ENCODE measurements around the gene PLCB3.

Gene PLCB3

GRCh38 chr11:64252003-64252872 lies 908 bp downstream of the PLCB3 start:
- ChIA-PET POLR2A (interaction anchor here (0.8 to 8.9 kb wide), 4 partner anchors 10 to 68 kb away, joined by 3 to 78 read pairs (median 4); no protein-coding TSS in a partner anchor), CTCF (interaction anchor here (0.6 to 3.3 kb wide), 7 partner anchors 15 to 1101 kb away, joined by 3 to 14 read pairs (median 5); partner anchors contain the start of genes ESRRA, FERMT3, NUDT22 and TRPT1)
- TF ChIP-seq FOXM1 (IDR thresholded peaks at IDR 0.05; ENCODE audit: borderline replicate concordance) (no peak), SP1 (IDR thresholded peaks at IDR 0.05) (no peak), PKNOX1 (IDR thresholded peaks at IDR 0.05) (no peak), SUZ12 (IDR thresholded peaks at IDR 0.05) (no peak), BHLHE40 (IDR thresholded peaks at IDR 0.05; ENCODE audit: borderline replicate concordance) (no peak), LEF1 (IDR thresholded peaks at IDR 0.05; ENCODE audit: borderline replicate concordance) (no peak), TARDBP (IDR thresholded peaks at IDR 0.05) (no peak), NFRKB (IDR thresholded peaks at IDR 0.05) (no peak), ARNT (IDR thresholded peaks at IDR 0.05) (no peak), HDGF (IDR thresholded peaks at IDR 0.05; ENCODE audit: borderline replicate concordance) (no peak), ELF4 (IDR thresholded peaks at IDR 0.05) (no peak), L3MBTL2 (conservative IDR thresholded peaks at IDR 0.05) (no peak), FOXA1 (IDR thresholded peaks at IDR 0.05) (no peak), CTBP1 (IDR thresholded peaks at IDR 0.05; ENCODE audit: borderline replicate concordance) (no peak), FOXK2 (IDR thresholded peaks at IDR 0.05) (no peak)
- no peak for DNase-seq (ENCODE audit: extremely low spot score)

- ChIA-PET CTCF (no interaction called here), POLR2A (interaction anchor here (1.1 to 8.9 kb wide), 2 partner anchors 9 to 17 kb away, joined by 3 to 78 read pairs; no protein-coding TSS in a partner anchor)
- TF ChIP-seq FOXA1 (IDR thresholded peaks at IDR 0.05) (no peak), ELF4 (IDR thresholded peaks at IDR 0.05) (no peak), NFRKB (IDR thresholded peaks at IDR 0.05) (no peak), HDGF (IDR thresholded peaks at IDR 0.05; ENCODE audit: borderline replicate concordance) (no peak), L3MBTL2 (conservative IDR thresholded peaks at IDR 0.05) (no peak), SP1 (IDR thresholded peaks at IDR 0.05) (no peak), FOXK2 (IDR thresholded peaks at IDR 0.05) (no peak), SUZ12 (IDR thresholded peaks at IDR 0.05) (no peak), ARNT (IDR thresholded peaks at IDR 0.05) (no peak), PKNOX1 (IDR thresholded peaks at IDR 0.05) (no peak), ZNF384 (IDR thresholded peaks at IDR 0.05) (no peak), FOXM1 (IDR thresholded peaks at IDR 0.05; ENCODE audit: borderline replicate concordance) (no peak), CTBP1 (IDR thresholded peaks at IDR 0.05; ENCODE audit: borderline replicate concordance) (no peak), LEF1 (IDR thresholded peaks at IDR 0.05; ENCODE audit: borderline replicate concordance) (no peak), BHLHE40 (IDR thresholded peaks at IDR 0.05; ENCODE audit: borderline replicate concordance) (no peak), TARDBP (IDR thresholded peaks at IDR 0.05) (no peak)
- no peak for DNase-seq (ENCODE audit: extremely low spot score)
These were observed 1.7 kb downstream of the PLCB3 start for GRCh38 chr11:64253043-64253442.

GRCh38 chr11:64253481-64253880 lies 2.2 kb downstream of the PLCB3 start:
- ChIA-PET POLR2A (interaction anchor here (1.1 to 1.4 kb wide), 3 partner anchors 10 to 68 kb away, joined by 3 to 4 read pairs (median 4); no protein-coding TSS in a partner anchor), CTCF (no interaction called here)
- no peak for DNase-seq (ENCODE audit: extremely low spot score)
- TF ChIP-seq LEF1 (IDR thresholded peaks at IDR 0.05; ENCODE audit: borderline replicate concordance) = no peak
- no peak for TF ChIP-seq ELF4 (IDR thresholded peaks at IDR 0.05)
- TF ChIP-seq FOXM1 (IDR thresholded peaks at IDR 0.05; ENCODE audit: borderline replicate concordance) = no peak
- no peak for TF ChIP-seq FOXA1 (IDR thresholded peaks at IDR 0.05)
- TF ChIP-seq TARDBP (IDR thresholded peaks at IDR 0.05) = no peak
- no peak for TF ChIP-seq L3MBTL2 (conservative IDR thresholded peaks at IDR 0.05)
- TF ChIP-seq NFRKB (IDR thresholded peaks at IDR 0.05) = no peak
- no peak for TF ChIP-seq SUZ12 (IDR thresholded peaks at IDR 0.05)
- TF ChIP-seq HDGF (IDR thresholded peaks at IDR 0.05; ENCODE audit: borderline replicate concordance) = no peak
- TF ChIP-seq CTBP1 (IDR thresholded peaks at IDR 0.05; ENCODE audit: borderline replicate concordance) = no peak

GRCh38 chr11:64254326-64254725 lies 3.0 kb downstream of the PLCB3 start:
- CTCF ChIA-PET = no interaction called here
- no peak for TF ChIP-seq FOXA1 (IDR thresholded peaks at IDR 0.05)
- TF ChIP-seq ZNF384 (IDR thresholded peaks at IDR 0.05) = no peak
- no peak for TF ChIP-seq LEF1 (IDR thresholded peaks at IDR 0.05; ENCODE audit: borderline replicate concordance)
- TF ChIP-seq ELF4 (IDR thresholded peaks at IDR 0.05) = no peak
- no peak for TF ChIP-seq HDGF (IDR thresholded peaks at IDR 0.05; ENCODE audit: borderline replicate concordance)
- no peak for TF ChIP-seq CTBP1 (IDR thresholded peaks at IDR 0.05; ENCODE audit: borderline replicate concordance)
- TF ChIP-seq ARNT (IDR thresholded peaks at IDR 0.05) = no peak
- TF ChIP-seq SP1 (IDR thresholded peaks at IDR 0.05) = no peak
- no peak for TF ChIP-seq FOXM1 (IDR thresholded peaks at IDR 0.05; ENCODE audit: borderline replicate concordance)
- no peak for TF ChIP-seq L3MBTL2 (conservative IDR thresholded peaks at IDR 0.05)
- TF ChIP-seq SUZ12 (IDR thresholded peaks at IDR 0.05) = no peak
- no peak for TF ChIP-seq BHLHE40 (IDR thresholded peaks at IDR 0.05; ENCODE audit: borderline replicate concordance)
- TF ChIP-seq PKNOX1 (IDR thresholded peaks at IDR 0.05) = no peak
- TF ChIP-seq FOXK2 (IDR thresholded peaks at IDR 0.05) = no peak
- POLR2A ChIA-PET = interaction anchor here (1.1 to 1.4 kb wide), 3 partner anchors 11 to 69 kb away, joined by 3 to 4 read pairs (median 4); no protein-coding TSS in a partner anchor
- no peak for DNase-seq (ENCODE audit: extremely low spot score)
